HG02759 (cell line): Measurements from ENCODE around the gene LENG9.

Source experiments
- ATAC-seq: cut with Tn5 transposase; IDR thresholded peaks from one replicate; pipeline ENCODE4 v1.9.1; 2021; ENCODE audit warnings: mild to moderate bottlenecking, moderate library complexity; ENCODE audit not compliant: unreplicated experiment

LENG9 gene

GRCh38 chr19:54424660-54425381 is 38.8 kb downstream of the LENG9 start:
- no peak for ATAC-seq

- no peak for ATAC-seq
These were observed 39.4 kb downstream of the LENG9 start for GRCh38 chr19:54424201-54424600.

- ATAC-seq: no peak
These were observed 41.4 kb downstream of the LENG9 start for GRCh38 chr19:54422136-54422535.

GRCh38 chr19:54421521-54421920 is 42.1 kb downstream of the LENG9 start:
- no peak for ATAC-seq

- no peak for ATAC-seq
These were observed 42.4 kb downstream of the LENG9 start for GRCh38 chr19:54421169-54421516.

GRCh38 chr19:54420383-54421168 is 43.0 kb downstream of the LENG9 start:
- no peak for ATAC-seq

GRCh38 chr19:54420068-54420382 is 43.6 kb downstream of the LENG9 start:
- ATAC-seq: no peak

GRCh38 chr19:54418930-54419800 is 44.4 kb downstream of the LENG9 start:
- ATAC-seq: no peak

- ATAC-seq: no peak
These were observed 45.3 kb downstream of the LENG9 start for GRCh38 chr19:54418030-54418929.

- no peak for ATAC-seq
These were observed 46.7 kb downstream of the LENG9 start for GRCh38 chr19:54416695-54417491.

GRCh38 chr19:54415901-54416673 is 47.5 kb downstream of the LENG9 start:
- no peak for ATAC-seq

- no peak for ATAC-seq
These were observed 48.2 kb downstream of the LENG9 start, which contains the start of gene TTYH1 for GRCh38 chr19:54415208-54415900. TTYH1 (plus strand) TSS chr19:54415464; CDS start chr19:54415553, 89 bp downstream.

- no peak for ATAC-seq
These were observed 49.4 kb downstream of the LENG9 start for GRCh38 chr19:54414156-54414555.

GRCh38 chr19:54412877-54413276 is 50.7 kb downstream of the LENG9 start:
- ATAC-seq: no peak
